SU-DHL-6 (cell line): ENCODE measurements around the gene SLC39A8.

Source experiments
- CTCF ChIP-seq: fragments of 200-600 bp; sonication (generic); IDR thresholded peaks from one replicate; pipeline ENCODE4 v1.5.1; 2017; ENCODE audit warnings: antibody characterized with exemption, mild to moderate bottlenecking, low read length, moderate library complexity; ENCODE audit not compliant: insufficient read depth, poor library complexity, severe bottlenecking
- EZH2phosphoT487 ChIP-seq: fragments of 200-600 bp; sonication (generic), shearing (Covaris generic); conservative IDR thresholded peaks from 2 replicates; pipeline ENCODE4 v1.6.1; 2018; ENCODE audit warnings: mild to moderate bottlenecking, antibody characterized with exemption, low read length, moderate library complexity, mixed read lengths

GRCh38 chr4:102216666-102217065 lies 128.6 kb downstream of the SLC39A8 start:
- TF ChIP-seq CTCF (no peak), EZH2phosphoT487 (no peak)
